SK-N-SH (cell line): ENCODE data around the gene LPP.

ENCODE experiments used
- CHD2 ChIP-seq: fragments of 150-350 bp; IDR thresholded peaks from 2 replicates; pipeline ENCODE4 v1.6.1; 2018; ENCODE audit warnings: low read length; ENCODE audit not compliant: partially characterized antibody
- EP300 ChIP-seq, 2 experiments: IDR thresholded peaks; 2 replicates each; pipeline versions ENCODE4 v1.4.0 to v1.6.1; 2012; ENCODE audit warnings: borderline replicate concordance in 1 of 2, low read depth in 1 of 2, low read length in 1 of 2
- GATA2 ChIP-seq: sonication (generic); formaldehyde crosslinking; IDR thresholded peaks from 2 replicates; pipeline ENCODE4 v1.5.0; 2020; ENCODE audit warnings: mild to moderate bottlenecking, missing genetic modification reagents
- JUND ChIP-seq: IDR thresholded peaks from 2 replicates; pipeline ENCODE4 v1.4.0; 2012
- POLR2AphosphoS5 ChIP-seq: IDR thresholded peaks from 2 replicates; pipeline ENCODE4 v1.6.1; 2012; ENCODE audit warnings: low read depth, low read length
- RAD21 ChIP-seq: IDR thresholded peaks from 2 replicates; pipeline ENCODE4 v1.6.1; 2012; ENCODE audit warnings: mild to moderate bottlenecking, low read length
- RCOR1 ChIP-seq: fragments of 150-350 bp; IDR thresholded peaks from 2 replicates; pipeline ENCODE4 v1.6.1; 2017; ENCODE audit warnings: antibody characterized with exemption, low read length
- RXRA ChIP-seq: IDR thresholded peaks from 2 replicates; pipeline ENCODE4 v1.4.0; 2012; ENCODE audit warnings: low read depth, mild to moderate bottlenecking, borderline replicate concordance
- TAF1 ChIP-seq: IDR thresholded peaks from 2 replicates; pipeline ENCODE4 v1.6.1; 2012; ENCODE audit warnings: low read depth, mild to moderate bottlenecking, low read length, moderate library complexity, borderline replicate concordance
- TCF12 ChIP-seq: IDR thresholded peaks from 2 replicates; pipeline ENCODE4 v1.4.0; 2012
- TF ChIP-seq, protein P1 (sequence below): fragments of 200-600 bp; sonication (generic); IDR thresholded peaks from 2 replicates; pipeline ENCODE4 v1.6.1; 2017; ENCODE audit warnings: antibody characterized with exemption, mild to moderate bottlenecking, moderate library complexity

DNA sequence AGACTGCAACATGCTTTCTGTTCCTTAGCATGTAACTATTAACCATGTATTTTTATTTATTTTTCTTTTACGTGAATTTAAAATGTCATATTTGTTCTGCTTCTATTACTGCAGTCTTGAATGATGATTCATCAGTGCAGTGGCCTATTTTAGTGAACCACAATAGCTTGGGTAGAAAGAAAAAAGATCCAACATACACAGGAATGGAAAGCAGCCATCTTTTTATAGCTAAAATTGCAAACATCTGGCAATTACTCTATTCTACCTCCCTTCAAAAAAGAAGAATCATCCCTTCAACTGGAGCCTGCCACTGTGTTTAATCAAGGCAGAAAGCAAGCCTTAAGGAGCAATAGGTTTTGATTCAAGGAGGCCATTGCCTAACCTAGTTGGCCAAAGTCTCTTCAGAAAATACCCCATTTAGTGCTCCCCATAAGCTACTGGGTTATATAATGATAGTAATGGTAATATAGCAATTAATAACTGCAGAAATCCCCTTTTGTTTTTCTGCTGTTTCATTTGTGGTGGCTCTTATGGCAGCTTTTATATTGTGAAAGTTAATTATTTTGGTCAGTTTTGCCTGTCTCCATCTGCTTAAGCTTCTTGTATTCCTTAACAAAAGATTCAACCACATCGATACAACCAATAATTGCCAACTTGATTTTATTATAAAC lies 267.3 kb downstream of the LPP start:
- TF ChIP-seq GATA2 (no peak), CHD2 (no peak), RAD21 (no peak), POLR2AphosphoS5 (peak; percentile 69; the same call in 1 of the 2 replicates), TAF1 (no peak), TCF12 (peak; percentile 95), EP300 (IDR thresholded peaks at IDR 0.05; ENCODE audit: borderline replicate concordance in 1 of 2, low read depth in 1 of 2, low read length in 1 of 2) (peak in 1 of 2 experiments; percentile 74; a peak in 1 of 4 replicates), RCOR1 (no peak), RXRA (no peak), JUND (peak; percentile 92)
- TF ChIP-seq, protein P1, sequence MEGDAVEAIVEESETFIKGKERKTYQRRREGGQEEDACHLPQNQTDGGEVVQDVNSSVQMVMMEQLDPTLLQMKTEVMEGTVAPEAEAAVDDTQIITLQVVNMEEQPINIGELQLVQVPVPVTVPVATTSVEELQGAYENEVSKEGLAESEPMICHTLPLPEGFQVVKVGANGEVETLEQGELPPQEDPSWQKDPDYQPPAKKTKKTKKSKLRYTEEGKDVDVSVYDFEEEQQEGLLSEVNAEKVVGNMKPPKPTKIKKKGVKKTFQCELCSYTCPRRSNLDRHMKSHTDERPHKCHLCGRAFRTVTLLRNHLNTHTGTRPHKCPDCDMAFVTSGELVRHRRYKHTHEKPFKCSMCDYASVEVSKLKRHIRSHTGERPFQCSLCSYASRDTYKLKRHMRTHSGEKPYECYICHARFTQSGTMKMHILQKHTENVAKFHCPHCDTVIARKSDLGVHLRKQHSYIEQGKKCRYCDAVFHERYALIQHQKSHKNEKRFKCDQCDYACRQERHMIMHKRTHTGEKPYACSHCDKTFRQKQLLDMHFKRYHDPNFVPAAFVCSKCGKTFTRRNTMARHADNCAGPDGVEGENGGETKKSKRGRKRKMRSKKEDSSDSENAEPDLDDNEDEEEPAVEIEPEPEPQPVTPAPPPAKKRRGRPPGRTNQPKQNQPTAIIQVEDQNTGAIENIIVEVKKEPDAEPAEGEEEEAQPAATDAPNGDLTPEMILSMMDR, result no peak
